WTC11 (cell line): ENCODE measurements around the gene ANKMY1.

Source experiments
- ATF2 ChIP-seq: sonication (generic); formaldehyde crosslinking; IDR thresholded peaks from 2 replicates; pipeline ENCODE4 v1.8.1; 2022; ENCODE audit warnings: low read depth, missing genetic modification reagents, borderline replicate concordance
- ATF3 ChIP-seq: sonication (generic); formaldehyde crosslinking; conservative IDR thresholded peaks from 2 replicates; pipeline ENCODE4 v1.8.1; 2022; ENCODE audit warnings: mild to moderate bottlenecking, missing genetic modification reagents
- CDX4 ChIP-seq: fragments of 250-450 bp; sonication (Bioruptor Pico); IDR thresholded peaks from 2 replicates; pipeline ENCODE4 v1.9.0; 2021; ENCODE audit warnings: moderate library complexity, mild to moderate bottlenecking, inconsistent platforms, borderline replicate concordance
- CREM ChIP-seq: sonication (generic); formaldehyde crosslinking; IDR thresholded peaks from 2 replicates; pipeline ENCODE4 v1.8.1; 2022; ENCODE audit warnings: mild to moderate bottlenecking, missing genetic modification reagents, moderate library complexity
- CTCF ChIP-seq: fragments of 200-600 bp; IDR thresholded peaks from 2 replicates; pipeline ENCODE4 v1.8.0; 2022; ENCODE audit warnings: antibody characterized with exemption
- E2F1 ChIP-seq: sonication (generic); formaldehyde crosslinking; IDR thresholded peaks from 2 replicates; pipeline ENCODE4 v1.8.0; 2022; ENCODE audit warnings: mild to moderate bottlenecking, missing genetic modification reagents
- ESRRA ChIP-seq: sonication (generic); formaldehyde crosslinking; IDR thresholded peaks from 2 replicates; pipeline ENCODE4 v1.8.1; 2022; ENCODE audit warnings: mild to moderate bottlenecking, missing genetic modification reagents, borderline replicate concordance
- IRF2 ChIP-seq: sonication (generic); formaldehyde crosslinking; IDR thresholded peaks from 2 replicates; pipeline ENCODE4 v1.8.0; 2022; ENCODE audit warnings: low read depth, missing genetic modification reagents, borderline replicate concordance
- RELA ChIP-seq: sonication (generic); formaldehyde crosslinking; IDR thresholded peaks from 2 replicates; pipeline ENCODE4 v1.8.1; 2022; ENCODE audit warnings: missing genetic modification reagents, mild to moderate bottlenecking, borderline replicate concordance
- SMAD3 ChIP-seq: sonication (generic); formaldehyde crosslinking; IDR thresholded peaks from 2 replicates; pipeline ENCODE4 v1.8.0; 2022; ENCODE audit warnings: missing genetic modification reagents, mild to moderate bottlenecking, borderline replicate concordance
- USF2 ChIP-seq: sonication (generic); formaldehyde crosslinking; IDR thresholded peaks from 2 replicates; pipeline ENCODE4 v1.8.1; 2023; ENCODE audit warnings: mild to moderate bottlenecking, missing genetic modification reagents, moderate library complexity
- ZBTB43 ChIP-seq: sonication (generic); formaldehyde crosslinking; IDR thresholded peaks from 2 replicates; pipeline ENCODE4 v1.8.1; 2023; ENCODE audit warnings: mild to moderate bottlenecking, missing genetic modification reagents
- ZNF317 ChIP-seq: sonication (generic); formaldehyde crosslinking; IDR thresholded peaks from 2 replicates; pipeline ENCODE4 v1.8.1; 2023; ENCODE audit warnings: low read depth, mild to moderate bottlenecking, moderate library complexity, missing genetic modification reagents, borderline replicate concordance
- ZNF671 ChIP-seq: fragments of 250-450 bp; sonication (Bioruptor Pico); IDR thresholded peaks from 2 replicates; pipeline ENCODE4 v1.8.0; 2021; ENCODE audit warnings: mild to moderate bottlenecking

GRCh38 chr2:240576436-240577205 lies 18.8 kb upstream of the ANKMY1 start:
- TF ChIP-seq ATF2 (CRISPR knock-in tag) (no peak), CTCF (no peak), USF2 (CRISPR knock-in tag) (no peak), IRF2 (no peak), E2F1 (CRISPR knock-in tag) (no peak), RELA (no peak), ATF3 (CRISPR knock-in tag) (no peak), ESRRA (CRISPR knock-in tag) (no peak), ZNF671 (CRISPR knock-in tag) (no peak), ZBTB43 (CRISPR knock-in tag) (no peak), ZNF317 (CRISPR knock-in tag) (no peak), SMAD3 (CRISPR knock-in tag) (no peak), CREM (CRISPR knock-in tag) (no peak), CDX4 (CRISPR knock-in tag) (no peak)
